ENCODE results near the gene PGAP3.
A peak's percentile ranks its signal among the peaks of the same experiment; 100 is the strongest.

The PGAP3 gene

GRCh38 chr17:39642291-39643074 lies 45.4 kb downstream of the PGAP3 start:
- DNase-seq, result no peak
- intact Hi-C loops (cut with DNase I), result no loop called here

GRCh38 chr17:39641883-39642282 lies 46.0 kb downstream of the PGAP3 start:
- DNase-seq, result no peak
- intact Hi-C loops (cut with DNase I), result no loop called here

GRCh38 chr17:39641097-39641496 lies 46.8 kb downstream of the PGAP3 start:
- intact Hi-C loops (cut with DNase I), result no loop called here
- no peak for DNase-seq

GRCh38 chr17:39640591-39641031 lies 47.2 kb downstream of the PGAP3 start:
- no peak for DNase-seq
- intact Hi-C loops (cut with DNase I), result no loop called here

- DNase-seq, result no peak
- intact Hi-C loops (cut with DNase I), result loop anchor here (5.0 kb wide), 1 partner anchor 112 kb away; no protein-coding TSS in a partner anchor
Observed at GRCh38 chr17:39639566-39640458, 48.0 kb downstream of the PGAP3 start.

GRCh38 chr17:39639043-39639442 lies 48.8 kb downstream of the PGAP3 start:
- intact Hi-C loops (cut with DNase I), result loop anchor here (5.0 kb wide), 1 partner anchor 113 kb away; no protein-coding TSS in a partner anchor

GRCh38 chr17:39638317-39638716 lies 49.5 kb downstream of the PGAP3 start:
- DNase-seq, result no peak
- intact Hi-C loops (cut with DNase I), result loop anchor here (5.0 kb wide), 1 partner anchor 114 kb away; no protein-coding TSS in a partner anchor

More at GRCh38 chr17:39639043-39639442, 48.8 kb downstream of the PGAP3 start:
- no peak for DNase-seq

GRCh38 chr17:39636927-39637736 lies 50.7 kb downstream of the PGAP3 start, which contains the start of gene STARD3:
TSS of gene STARD3 (plus strand) at chr17:39637144. CDS start at chr17:39653532, 16,388 bp downstream.
- peak; percentile 87 to 99 (median 93) for DNase-seq
- intact Hi-C loops (cut with DNase I), result loop anchor here (5.0 kb wide), 1 partner anchor 115 kb away; no protein-coding TSS in a partner anchor

- DNase-seq, result no peak
- intact Hi-C loops (cut with DNase I), result loop anchor here (5.0 kb wide), 1 partner anchor 116 kb away; no protein-coding TSS in a partner anchor
Observed at GRCh38 chr17:39636587-39636926, 51.3 kb downstream of the PGAP3 start.

GRCh38 chr17:39635614-39636176 lies 52.2 kb downstream of the PGAP3 start:
- intact Hi-C loops (cut with DNase I), result loop anchor here (5.0 kb wide), 1 partner anchor 117 kb away; no protein-coding TSS in a partner anchor
- no peak for DNase-seq

GRCh38 chr17:39634384-39634871 lies 53.4 kb downstream of the PGAP3 start:
- intact Hi-C loops (cut with DNase I), result no loop called here
- DNase-seq, result no peak

- DNase-seq, result no peak
- intact Hi-C loops (cut with DNase I), result no loop called here
Observed at GRCh38 chr17:39633570-39634183, 54.2 kb downstream of the PGAP3 start.

- intact Hi-C loops (cut with DNase I), result no loop called here
- peak in 9 of 10 donors; percentile 55 to 94 (median 74) for DNase-seq
Observed at GRCh38 chr17:39632153-39632941, 55.5 kb downstream of the PGAP3 start.

- no peak for DNase-seq
- intact Hi-C loops (cut with DNase I), result no loop called here
Observed at GRCh38 chr17:39631403-39631802, 56.5 kb downstream of the PGAP3 start.

GRCh38 chr17:39629898-39630297 lies 58.0 kb downstream of the PGAP3 start:
- DNase-seq, result no peak
- intact Hi-C loops (cut with DNase I), result no loop called here

GRCh38 chr17:39629494-39629880 lies 58.4 kb downstream of the PGAP3 start:
- no peak for DNase-seq
- intact Hi-C loops (cut with DNase I), result no loop called here

GRCh38 chr17:39628655-39629493 lies 59.0 kb downstream of the PGAP3 start:
- DNase-seq, result no peak
- intact Hi-C loops (cut with DNase I), result no loop called here
